ENCODE measurements around the gene OR5D18. TPM values are rescaled to one million over a fixed set of nuclear protein-coding genes. Genes with fewer than 3 reads are reported as not detected.
"Not testable (repeated sequence)": the region's sequence is repeated elsewhere in the genome, so short reads cannot be mapped to it uniquely, and the experiment has no call there.

The OR5D18 gene
- total and polyA plus RNA-seq, 8 donors = not detected

GRCh38 chr11:55849037-55849436 is 29.6 kb downstream of the OR5D18 start:
- Histone ChIP-seq H3K4me3 (no peak overlapping the region), H3K9me3 (no peaks in the 10 kb centered on the region), H3K27me3 (peaks cover 0 to 7% (median 0%) of the 10 kb centered on the region in 4 donors), H3K4me1 (no peaks in the 10 kb centered on the region), H3K36me3 (no peaks in the 10 kb centered on the region), H3K27ac (no peak overlapping the region)
- DNase-seq = no peak
- no peak for ATAC-seq
- intact Hi-C loops (cut with DNase I) = no loop called here
- no peak for FAIRE-seq
- TF ChIP-seq CTCF (IDR thresholded peaks at IDR 0.05) = no peak

- 49 to 68% methylated on average over 1 of the region's 1 CpG for WGBS, 2 donors
- no peak for TF ChIP-seq CTCF (IDR thresholded peaks at IDR 0.05)
- H3K27ac ChIP-seq = no peak overlapping the region
- FAIRE-seq (no peak), ATAC-seq (no peak), DNase-seq (no peak)
- H3K36me3 ChIP-seq = no peaks in the 10 kb centered on the region
- H3K4me3 ChIP-seq = no peak overlapping the region
- intact Hi-C loops (cut with DNase I) = no loop called here
- peaks cover 0 to 7% (median 0%) of the 10 kb centered on the region in 4 donors for H3K27me3 ChIP-seq
- H3K4me1 ChIP-seq = no peaks in the 10 kb centered on the region
- H3K9me3 ChIP-seq = no peaks in the 10 kb centered on the region
Measured at GRCh38 chr11:55852141-55852540, 32.7 kb downstream of the OR5D18 start.

GRCh38 chr11:55854704-55855103 is 35.3 kb downstream of the OR5D18 start:
- TF ChIP-seq CTCF (IDR thresholded peaks at IDR 0.05) = no peak
- WGBS, 2 donors = 9 to 12% methylated on average over 1 of the region's 1 CpG
- Histone ChIP-seq H3K27me3 (peaks cover 0 to 7% (median 0%) of the 10 kb centered on the region in 4 donors), H3K4me1 (no peaks in the 10 kb centered on the region), H3K36me3 (no peaks in the 10 kb centered on the region), H3K9me3 (no peaks in the 10 kb centered on the region), H3K27ac (no peak overlapping the region), H3K4me3 (no peak overlapping the region)
- intact Hi-C loops (cut with DNase I) = no loop called here
- ATAC-seq (no peak), DNase-seq (no peak), FAIRE-seq (no peak)

- ATAC-seq; DNase-seq; H3K4me3 ChIP-seq; FAIRE-seq; intact Hi-C loops (cut with DNase I); H3K27me3 ChIP-seq; H3K9me3 ChIP-seq; H3K27ac ChIP-seq; H3K36me3 ChIP-seq; H3K4me1 ChIP-seq: not testable (repeated sequence)
- WGBS, 2 donors = 72 to 82% methylated on average over 4 of the region's 4 CpGs
Measured at GRCh38 chr11:55867354-55867753, 47.9 kb downstream of the OR5D18 start.

Other genes with a start within 250 kb of the OR5D18 start
- gene OR4C16, start 247.5 kb upstream of the OR5D18 start, total RNA-seq = not detected
- not detected for gene OR4C16, start 247.5 kb upstream of the OR5D18 start, polyA plus RNA-seq
- gene OR4C11, start 212.0 kb upstream of the OR5D18 start, total RNA-seq = not detected
- gene OR4C11, start 212.0 kb upstream of the OR5D18 start, polyA plus RNA-seq = not detected
- not detected for gene OR4P4, start 184.5 kb upstream of the OR5D18 start, total RNA-seq
- not detected for gene OR4P4, start 184.5 kb upstream of the OR5D18 start, polyA plus RNA-seq
- gene OR4S2, start 171.3 kb upstream of the OR5D18 start, total RNA-seq = not detected
- not detected for gene OR4S2, start 171.3 kb upstream of the OR5D18 start, polyA plus RNA-seq
- gene OR4C6, start 157.4 kb upstream of the OR5D18 start, total RNA-seq = not detected
- gene OR4C6, start 157.4 kb upstream of the OR5D18 start, polyA plus RNA-seq = not detected
- gene OR5D13, start 46.2 kb upstream of the OR5D18 start, total RNA-seq = not detected
- not detected for gene OR5D13, start 46.2 kb upstream of the OR5D18 start, polyA plus RNA-seq
- not detected for gene OR5D14, start 24.1 kb upstream of the OR5D18 start, total RNA-seq
- not detected for gene OR5D14, start 24.1 kb upstream of the OR5D18 start, polyA plus RNA-seq
- gene OR5L1, start 8.3 kb upstream of the OR5D18 start, total RNA-seq = not detected
- not detected for gene OR5L1, start 8.3 kb upstream of the OR5D18 start, polyA plus RNA-seq
- not detected for gene OR5L2, start 7.6 kb downstream of the OR5D18 start, total RNA-seq
- not detected for gene OR5L2, start 7.6 kb downstream of the OR5D18 start, polyA plus RNA-seq
- not detected for gene OR5D16, start 19.1 kb downstream of the OR5D18 start, total RNA-seq
- not detected for gene OR5D16, start 19.1 kb downstream of the OR5D18 start, polyA plus RNA-seq
- not detected for gene TRIM51, start 63.7 kb downstream of the OR5D18 start, total RNA-seq
- gene TRIM51, start 63.7 kb downstream of the OR5D18 start, polyA plus RNA-seq = not detected
- not detected for gene OR5W2, start 95.0 kb downstream of the OR5D18 start, total RNA-seq
- not detected for gene OR5W2, start 95.0 kb downstream of the OR5D18 start, polyA plus RNA-seq
- gene OR5I1, start 116.8 kb downstream of the OR5D18 start, total RNA-seq = not detected
- gene OR5I1, start 116.8 kb downstream of the OR5D18 start, polyA plus RNA-seq = not detected
- not detected for gene OR10AG1, start 150.3 kb downstream of the OR5D18 start, total RNA-seq
- not detected for gene OR10AG1, start 150.3 kb downstream of the OR5D18 start, polyA plus RNA-seq
- gene OR5F1, start 175.0 kb downstream of the OR5D18 start, total RNA-seq = not detected
- not detected for gene OR5F1, start 175.0 kb downstream of the OR5D18 start, polyA plus RNA-seq
- not detected for gene OR5AS1, start 208.0 kb downstream of the OR5D18 start, total RNA-seq
- not detected for gene OR5AS1, start 208.0 kb downstream of the OR5D18 start, polyA plus RNA-seq

Data from pancreas (tissue), 10 donors.